ENCODE results near the gene GFER. TPM values are rescaled to one million over a fixed set of nuclear protein-coding genes. Genes with fewer than 3 reads are reported as not detected.
A peak's percentile ranks its signal among the peaks of the same experiment; 100 is the strongest.

The GFER gene
- total and polyA plus RNA-seq, 2 donors: 16.1 to 28.0 TPM

DNA sequence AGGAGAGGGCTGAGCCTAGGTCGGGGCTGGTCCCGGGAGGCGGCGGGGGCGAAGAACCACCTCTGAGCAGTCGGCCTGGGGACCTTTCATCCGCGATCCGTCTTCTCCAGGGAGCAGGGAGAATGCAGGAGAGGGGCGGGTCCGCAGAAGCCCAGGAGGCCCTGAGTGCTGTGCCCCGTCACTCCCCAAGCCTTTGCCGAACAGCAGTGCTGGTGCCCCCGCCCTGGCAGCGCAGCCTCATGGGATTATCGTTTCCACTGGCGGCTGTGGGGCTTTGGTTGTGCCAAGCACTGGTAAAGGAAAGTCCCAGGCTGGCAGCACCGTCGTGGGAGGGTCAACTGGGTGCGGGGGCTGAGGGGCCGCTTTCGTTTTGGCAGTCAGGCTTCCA is 11.5 kb upstream of the GFER start:
- WGBS: 7% methylated on average over 22 of the region's 22 CpGs
- DNase-seq (ENCODE audit: low read depth in 6 of 9, low spot score in 9 of 9): no peak
- Histone ChIP-seq H3K27me3 (ENCODE audit: control insufficient read depth in 2 of 2, insufficient read depth in 1 of 2, low read length in 1 of 2) (no peaks in the 10 kb centered on the region), H3K4me3 (ENCODE audit: low read length in 2 of 2) (peak overlapping the region; percentile 80 to 95), H3K36me3 (ENCODE audit: control insufficient read depth in 2 of 2, insufficient read depth in 2 of 2, low read length in 1 of 2) (peaks cover 26 to 36% of the 10 kb centered on the region in 2 donors), H3K4me1 (ENCODE audit: control insufficient read depth in 2 of 2, insufficient read depth in 2 of 2, low read length in 2 of 2) (peaks cover 7 to 18% of the 10 kb centered on the region in 2 donors), H3K9me3 (ENCODE audit: control insufficient read depth in 2 of 2, insufficient read depth in 1 of 2, low read length in 1 of 2) (no peaks in the 10 kb centered on the region), H3K27ac (ENCODE audit: low read depth in 1 of 2, low read length in 1 of 2) (no peak overlapping the region)

DNA sequence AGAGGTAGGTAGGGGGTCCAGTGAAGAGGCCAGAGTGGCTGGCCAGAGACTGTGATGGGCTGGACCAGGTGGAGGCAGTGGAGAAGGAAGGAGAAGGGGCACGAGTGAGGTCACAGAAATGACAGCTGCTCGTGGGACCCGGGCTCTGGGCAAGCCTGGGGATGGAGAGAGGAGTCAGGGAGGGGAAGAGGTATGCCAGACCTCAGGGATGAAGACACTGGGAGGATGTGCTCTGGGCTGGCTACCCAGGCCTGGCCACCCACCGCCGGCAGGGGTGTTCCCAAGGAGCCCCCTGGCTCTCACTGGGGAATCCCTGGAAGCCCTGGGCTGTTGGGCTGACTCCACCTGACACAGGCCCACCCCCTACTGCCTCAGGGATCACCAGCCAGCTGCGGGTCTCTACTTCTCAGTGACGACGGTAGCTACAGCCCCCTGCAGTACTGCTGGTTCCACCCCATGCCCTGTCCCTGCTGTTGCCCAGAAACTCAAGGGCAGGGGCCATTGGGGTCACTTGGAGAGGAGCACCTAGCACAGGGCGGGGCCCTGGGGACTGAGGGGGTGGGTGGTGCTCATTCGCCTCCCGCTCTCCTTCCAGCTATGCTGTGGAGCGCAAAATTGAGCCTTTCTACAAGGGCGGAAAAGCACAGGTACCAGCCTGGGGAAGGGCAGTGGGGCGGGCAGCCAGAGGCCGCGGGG is 10.4 kb upstream of the GFER start:
- WGBS: 98% methylated on average over 16 of the region's 16 CpGs
- no peaks in the 10 kb centered on the region for H3K9me3 ChIP-seq (ENCODE audit: control insufficient read depth in 2 of 2, insufficient read depth in 1 of 2, low read length in 1 of 2)
- H3K4me1 ChIP-seq (ENCODE audit: control insufficient read depth in 2 of 2, insufficient read depth in 2 of 2, low read length in 2 of 2): peaks cover 7 to 18% of the 10 kb centered on the region in 2 donors
- no peak overlapping the region for H3K27ac ChIP-seq (ENCODE audit: low read depth in 1 of 2, low read length in 1 of 2)
- DNase-seq (ENCODE audit: low read depth in 6 of 9, low spot score in 9 of 9): no peak
- no peak overlapping the region for H3K4me3 ChIP-seq (ENCODE audit: low read length in 2 of 2)
- peaks cover 37 to 48% of the 10 kb centered on the region in 2 donors for H3K36me3 ChIP-seq (ENCODE audit: control insufficient read depth in 2 of 2, insufficient read depth in 2 of 2, low read length in 1 of 2)
- H3K27me3 ChIP-seq (ENCODE audit: control insufficient read depth in 2 of 2, insufficient read depth in 1 of 2, low read length in 1 of 2): peaks cover 5 to 7% of the 10 kb centered on the region in 2 donors

DNA sequence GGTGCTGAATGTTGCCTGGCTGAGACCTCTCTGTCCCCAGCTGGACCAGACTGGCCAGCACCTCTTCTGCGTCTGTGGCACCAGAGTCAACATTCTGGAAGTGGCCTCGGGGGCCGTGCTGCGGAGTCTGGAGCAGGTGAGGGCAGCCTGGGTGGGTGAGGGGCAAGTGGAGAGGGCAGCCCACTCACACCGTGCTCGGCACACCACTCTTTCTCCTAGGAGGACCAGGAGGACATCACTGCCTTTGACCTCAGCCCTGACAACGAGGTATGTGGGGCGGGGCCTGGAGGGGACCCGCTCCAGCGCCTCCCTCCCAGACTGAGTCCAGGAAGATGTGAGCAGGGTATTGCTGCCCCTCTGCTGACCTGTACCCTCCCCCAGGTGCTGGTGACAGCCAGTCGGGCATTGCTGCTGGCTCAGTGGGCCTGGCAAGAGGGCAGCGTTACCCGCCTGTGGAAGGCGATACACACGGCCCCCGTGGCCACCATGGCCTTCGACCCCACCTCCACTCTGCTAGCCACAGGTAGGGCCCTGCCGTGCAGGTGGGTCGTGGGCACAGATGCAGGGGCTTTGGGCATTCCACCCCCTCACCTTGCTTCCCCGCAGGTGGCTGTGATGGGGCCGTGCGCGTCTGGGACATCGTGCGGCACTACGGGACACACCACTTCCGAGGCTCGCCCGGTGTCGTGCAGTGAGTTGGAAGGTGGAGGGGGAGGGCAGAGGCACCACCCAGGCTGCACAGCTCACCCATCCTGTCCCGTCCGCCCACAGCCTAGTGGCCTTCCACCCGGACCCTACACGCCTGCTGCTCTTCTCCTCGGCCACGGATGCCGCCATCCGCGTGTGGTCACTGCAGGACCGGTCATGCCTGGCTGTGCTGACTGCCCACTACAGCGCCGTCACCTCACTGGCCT is 9.6 kb upstream of the GFER start:
- Histone ChIP-seq H3K4me1 (ENCODE audit: control insufficient read depth in 2 of 2, insufficient read depth in 2 of 2, low read length in 2 of 2) (peaks cover 7 to 18% of the 10 kb centered on the region in 2 donors), H3K9me3 (ENCODE audit: control insufficient read depth in 2 of 2, insufficient read depth in 1 of 2, low read length in 1 of 2) (peaks cover 0 to 2% of the 10 kb centered on the region in 2 donors), H3K36me3 (ENCODE audit: control insufficient read depth in 2 of 2, insufficient read depth in 2 of 2, low read length in 1 of 2) (peaks cover 39 to 51% of the 10 kb centered on the region in 2 donors), H3K27ac (ENCODE audit: low read depth in 1 of 2, low read length in 1 of 2) (no peak overlapping the region), H3K27me3 (ENCODE audit: control insufficient read depth in 2 of 2, insufficient read depth in 1 of 2, low read length in 1 of 2) (peaks cover 13 to 15% of the 10 kb centered on the region in 2 donors), H3K4me3 (ENCODE audit: low read length in 2 of 2) (no peak overlapping the region)
- no peak for DNase-seq (ENCODE audit: low read depth in 6 of 9, low spot score in 9 of 9)
- 97% methylated on average over 42 of the region's 42 CpGs for WGBS

DNA sequence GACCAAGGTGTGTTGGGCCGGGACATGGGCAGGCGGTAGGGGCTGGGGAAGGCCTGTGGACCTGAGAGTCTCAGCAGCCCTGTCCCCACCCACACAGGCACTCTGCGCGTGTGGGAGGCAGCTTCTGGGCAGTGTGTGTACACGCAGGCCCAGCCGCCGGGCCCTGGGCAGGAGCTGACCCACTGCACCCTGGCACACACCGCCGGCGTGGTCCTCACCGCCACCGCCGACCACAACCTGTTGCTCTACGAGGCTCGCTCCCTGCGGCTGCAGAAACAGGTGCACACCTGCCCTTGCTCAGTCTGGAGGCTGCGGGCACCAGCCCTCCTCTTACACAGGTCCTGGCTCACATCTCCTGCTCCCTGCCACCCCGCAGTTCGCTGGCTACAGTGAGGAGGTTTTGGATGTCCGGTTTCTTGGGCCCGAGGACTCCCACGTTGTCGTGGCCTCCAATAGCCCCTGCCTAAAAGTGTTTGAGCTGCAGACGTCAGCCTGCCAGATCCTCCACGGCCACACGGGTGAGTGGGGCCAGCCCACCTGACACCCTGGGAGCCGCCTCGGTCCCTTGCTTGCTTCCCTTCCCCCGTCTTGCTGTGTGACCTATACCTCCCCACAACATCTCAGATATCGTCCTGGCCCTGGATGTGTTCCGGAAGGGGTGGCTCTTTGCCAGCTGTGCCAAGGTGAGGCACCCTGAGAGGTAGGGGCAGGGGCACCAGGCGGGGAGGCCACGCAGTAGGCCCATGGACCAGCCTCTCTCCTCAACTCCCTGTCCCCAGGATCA is 8.4 kb upstream of the GFER start:
- Histone ChIP-seq H3K27me3 (ENCODE audit: control insufficient read depth in 2 of 2, insufficient read depth in 1 of 2, low read length in 1 of 2) (peaks cover 25 to 27% of the 10 kb centered on the region in 2 donors), H3K9me3 (ENCODE audit: control insufficient read depth in 2 of 2, insufficient read depth in 1 of 2, low read length in 1 of 2) (peaks cover 2 to 9% of the 10 kb centered on the region in 2 donors), H3K27ac (ENCODE audit: low read depth in 1 of 2, low read length in 1 of 2) (no peak overlapping the region), H3K4me3 (ENCODE audit: low read length in 2 of 2) (no peak overlapping the region), H3K36me3 (ENCODE audit: control insufficient read depth in 2 of 2, insufficient read depth in 2 of 2, low read length in 1 of 2) (peaks cover 39 to 51% of the 10 kb centered on the region in 2 donors), H3K4me1 (ENCODE audit: control insufficient read depth in 2 of 2, insufficient read depth in 2 of 2, low read length in 2 of 2) (peaks cover 7 to 20% of the 10 kb centered on the region in 2 donors)
- DNase-seq (ENCODE audit: low read depth in 6 of 9, low spot score in 9 of 9): no peak
- WGBS: 98% methylated on average over 33 of the region's 33 CpGs

DNA sequence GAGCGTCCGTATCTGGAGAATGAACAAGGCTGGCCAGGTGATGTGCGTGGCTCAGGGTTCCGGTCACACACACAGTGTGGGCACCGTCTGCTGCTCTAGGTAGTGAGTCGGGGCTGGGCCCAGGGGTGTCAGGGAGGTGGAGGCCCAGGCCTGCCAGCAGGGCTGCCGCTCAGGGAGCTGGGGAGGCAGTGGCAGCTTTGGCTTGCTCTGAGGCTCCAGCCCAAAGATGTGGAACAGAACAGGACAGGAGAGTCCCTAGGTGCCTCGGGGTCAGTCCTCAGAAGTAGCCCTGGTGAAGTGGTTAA is 7.8 kb upstream of the GFER start:
- Histone ChIP-seq H3K9me3 (ENCODE audit: control insufficient read depth in 2 of 2, insufficient read depth in 1 of 2, low read length in 1 of 2) (peaks cover 2 to 14% of the 10 kb centered on the region in 2 donors), H3K36me3 (ENCODE audit: control insufficient read depth in 2 of 2, insufficient read depth in 2 of 2, low read length in 1 of 2) (peaks cover 39 to 51% of the 10 kb centered on the region in 2 donors), H3K4me1 (ENCODE audit: control insufficient read depth in 2 of 2, insufficient read depth in 2 of 2, low read length in 2 of 2) (peaks cover 3 to 15% of the 10 kb centered on the region in 2 donors), H3K27me3 (ENCODE audit: control insufficient read depth in 2 of 2, insufficient read depth in 1 of 2, low read length in 1 of 2) (peaks cover 30 to 32% of the 10 kb centered on the region in 2 donors), H3K4me3 (ENCODE audit: low read length in 2 of 2) (no peak overlapping the region), H3K27ac (ENCODE audit: low read depth in 1 of 2, low read length in 1 of 2) (no peak overlapping the region)
- no peak for DNase-seq (ENCODE audit: low read depth in 6 of 9, low spot score in 9 of 9)
- WGBS: 97% methylated on average over 8 of the region's 8 CpGs

DNA sequence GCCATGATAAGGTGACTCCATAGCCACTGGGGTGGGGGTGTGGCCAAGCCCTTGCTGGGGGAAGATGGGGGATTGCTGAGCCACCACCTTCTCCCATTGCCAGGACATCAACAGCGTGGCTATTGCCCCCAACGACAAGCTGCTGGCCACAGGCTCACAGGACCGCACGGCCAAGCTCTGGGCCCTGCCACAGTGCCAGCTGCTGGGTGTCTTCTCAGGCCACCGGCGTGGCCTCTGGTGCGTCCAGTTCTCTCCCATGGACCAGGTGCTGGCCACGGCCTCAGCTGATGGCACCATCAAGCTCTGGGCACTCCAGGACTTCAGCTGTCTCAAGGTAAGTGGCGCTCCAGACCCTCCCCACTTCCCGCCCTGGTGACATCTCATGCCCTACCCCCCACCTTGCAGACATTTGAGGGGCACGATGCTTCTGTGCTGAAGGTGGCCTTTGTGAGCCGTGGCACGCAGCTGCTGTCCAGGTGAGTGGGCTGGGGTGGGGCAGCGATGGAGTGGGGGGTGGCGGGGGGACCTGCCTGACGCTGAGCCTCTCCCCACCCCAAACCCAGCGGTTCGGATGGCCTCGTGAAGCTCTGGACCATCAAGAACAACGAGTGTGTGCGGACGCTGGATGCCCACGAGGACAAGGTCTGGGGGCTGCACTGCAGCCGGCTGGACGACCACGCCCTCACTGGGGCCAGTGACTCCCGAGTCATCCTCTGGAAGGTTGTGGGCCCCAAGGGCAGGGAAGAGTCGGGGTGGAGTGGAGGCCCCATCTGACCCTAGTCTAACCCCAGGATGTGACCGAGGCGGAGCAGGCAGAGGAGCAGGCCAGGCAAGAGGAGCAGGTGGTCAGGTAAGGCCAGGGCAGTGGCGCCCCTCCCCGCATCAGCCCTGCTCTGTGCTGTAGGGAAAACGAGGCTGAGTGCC is 6.8 kb upstream of the GFER start:
- H3K27ac ChIP-seq (ENCODE audit: low read depth in 1 of 2, low read length in 1 of 2): no peak overlapping the region
- H3K36me3 ChIP-seq (ENCODE audit: control insufficient read depth in 2 of 2, insufficient read depth in 2 of 2, low read length in 1 of 2): peaks cover 39 to 51% of the 10 kb centered on the region in 2 donors
- H3K4me3 ChIP-seq (ENCODE audit: low read length in 2 of 2): no peak overlapping the region
- peaks cover 41 to 43% of the 10 kb centered on the region in 2 donors for H3K27me3 ChIP-seq (ENCODE audit: control insufficient read depth in 2 of 2, insufficient read depth in 1 of 2, low read length in 1 of 2)
- no peak for DNase-seq (ENCODE audit: low read depth in 6 of 9, low spot score in 9 of 9)
- peaks cover 2 to 18% of the 10 kb centered on the region in 2 donors for H3K9me3 ChIP-seq (ENCODE audit: control insufficient read depth in 2 of 2, insufficient read depth in 1 of 2, low read length in 1 of 2)
- H3K4me1 ChIP-seq (ENCODE audit: control insufficient read depth in 2 of 2, insufficient read depth in 2 of 2, low read length in 2 of 2): peaks cover 3 to 10% of the 10 kb centered on the region in 2 donors
- WGBS: 97% methylated on average over 33 of the region's 33 CpGs

DNA sequence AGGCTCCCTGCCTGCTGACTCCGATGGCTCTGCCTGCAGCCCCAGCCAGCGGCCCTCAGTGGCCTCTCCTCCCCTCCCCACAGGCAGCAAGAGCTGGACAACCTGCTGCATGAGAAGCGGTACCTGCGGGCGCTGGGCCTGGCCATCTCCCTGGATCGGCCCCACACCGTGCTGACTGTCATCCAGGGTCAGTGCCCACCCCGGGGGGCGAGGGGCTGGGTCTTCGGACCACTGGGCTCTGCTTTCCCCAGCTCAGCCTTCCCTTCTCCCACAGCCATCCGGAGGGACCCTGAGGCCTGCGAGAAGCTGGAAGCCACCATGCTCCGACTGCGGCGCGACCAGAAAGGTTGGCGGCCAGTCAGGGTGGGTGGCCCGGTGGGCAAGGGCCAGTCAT is 6.1 kb upstream of the GFER start:
- DNase-seq (ENCODE audit: low read depth in 6 of 9, low spot score in 9 of 9): no peak
- Histone ChIP-seq H3K9me3 (ENCODE audit: control insufficient read depth in 2 of 2, insufficient read depth in 1 of 2, low read length in 1 of 2) (peaks cover 2 to 18% of the 10 kb centered on the region in 2 donors), H3K27me3 (ENCODE audit: control insufficient read depth in 2 of 2, insufficient read depth in 1 of 2, low read length in 1 of 2) (peaks cover 47 to 49% of the 10 kb centered on the region in 2 donors), H3K4me1 (ENCODE audit: control insufficient read depth in 2 of 2, insufficient read depth in 2 of 2, low read length in 2 of 2) (peaks cover 0 to 3% of the 10 kb centered on the region in 2 donors), H3K27ac (ENCODE audit: low read depth in 1 of 2, low read length in 1 of 2) (no peak overlapping the region), H3K36me3 (ENCODE audit: control insufficient read depth in 2 of 2, insufficient read depth in 2 of 2, low read length in 1 of 2) (peaks cover 39 to 51% of the 10 kb centered on the region in 2 donors), H3K4me3 (ENCODE audit: low read length in 2 of 2) (no peak overlapping the region)
- 97% methylated on average over 18 of the region's 18 CpGs for WGBS

DNA sequence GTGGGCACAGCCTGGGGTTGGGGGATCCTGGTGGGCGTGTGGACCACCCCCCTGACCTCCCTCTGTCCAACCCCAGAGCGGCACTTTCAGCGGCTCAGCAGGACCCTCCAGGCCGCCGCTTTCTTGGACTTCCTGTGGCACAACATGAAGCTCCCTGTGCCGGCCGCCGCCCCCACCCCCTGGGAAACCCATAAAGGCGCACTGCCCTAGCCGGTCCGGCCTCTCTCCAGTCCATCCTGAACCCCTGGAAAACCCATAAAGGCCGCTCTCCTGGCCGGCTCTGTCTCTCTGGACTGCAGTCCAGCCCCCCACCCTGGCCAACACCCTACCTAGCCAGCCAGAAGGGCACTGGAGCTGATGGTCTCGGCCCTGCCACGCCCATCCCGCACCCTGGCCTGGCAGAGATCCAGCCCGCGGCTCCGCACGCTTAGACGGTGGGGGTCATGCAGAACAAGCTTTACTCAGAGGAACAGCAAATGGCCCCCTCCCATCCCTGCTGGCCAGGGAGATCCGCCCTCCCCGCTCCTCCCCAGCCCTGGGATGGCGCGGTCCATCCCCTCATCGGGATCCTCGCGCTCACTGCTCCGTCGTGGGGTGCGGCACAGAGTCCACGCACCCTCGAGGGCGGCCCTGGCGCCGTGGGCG is 5.4 kb upstream of the GFER start:
- 94% methylated on average over 37 of the region's 37 CpGs for WGBS
- no peak for DNase-seq (ENCODE audit: low read depth in 6 of 9, low spot score in 9 of 9)
- H3K9me3 ChIP-seq (ENCODE audit: control insufficient read depth in 2 of 2, insufficient read depth in 1 of 2, low read length in 1 of 2): peaks cover 2 to 25% of the 10 kb centered on the region in 2 donors
- H3K36me3 ChIP-seq (ENCODE audit: control insufficient read depth in 2 of 2, insufficient read depth in 2 of 2, low read length in 1 of 2): peaks cover 39 to 51% of the 10 kb centered on the region in 2 donors
- no peak overlapping the region for H3K27ac ChIP-seq (ENCODE audit: low read depth in 1 of 2, low read length in 1 of 2)
- H3K4me3 ChIP-seq (ENCODE audit: low read length in 2 of 2): no peak overlapping the region
- H3K27me3 ChIP-seq (ENCODE audit: control insufficient read depth in 2 of 2, insufficient read depth in 1 of 2, low read length in 1 of 2): peaks cover 52 to 56% of the 10 kb centered on the region in 2 donors
- H3K4me1 ChIP-seq (ENCODE audit: control insufficient read depth in 2 of 2, insufficient read depth in 2 of 2, low read length in 2 of 2): peaks cover 6 to 9% of the 10 kb centered on the region in 2 donors
